ENCODE measurements around the gene MINDY4. TPM values are rescaled to one million over a fixed set of nuclear protein-coding genes. Genes with fewer than 3 reads are reported as not detected.

MINDY4 gene
- total and polyA plus RNA-seq, 2 of the 4 experiments (the other 2 are of a cell fraction): 1.8 to 3.6 TPM

DNA sequence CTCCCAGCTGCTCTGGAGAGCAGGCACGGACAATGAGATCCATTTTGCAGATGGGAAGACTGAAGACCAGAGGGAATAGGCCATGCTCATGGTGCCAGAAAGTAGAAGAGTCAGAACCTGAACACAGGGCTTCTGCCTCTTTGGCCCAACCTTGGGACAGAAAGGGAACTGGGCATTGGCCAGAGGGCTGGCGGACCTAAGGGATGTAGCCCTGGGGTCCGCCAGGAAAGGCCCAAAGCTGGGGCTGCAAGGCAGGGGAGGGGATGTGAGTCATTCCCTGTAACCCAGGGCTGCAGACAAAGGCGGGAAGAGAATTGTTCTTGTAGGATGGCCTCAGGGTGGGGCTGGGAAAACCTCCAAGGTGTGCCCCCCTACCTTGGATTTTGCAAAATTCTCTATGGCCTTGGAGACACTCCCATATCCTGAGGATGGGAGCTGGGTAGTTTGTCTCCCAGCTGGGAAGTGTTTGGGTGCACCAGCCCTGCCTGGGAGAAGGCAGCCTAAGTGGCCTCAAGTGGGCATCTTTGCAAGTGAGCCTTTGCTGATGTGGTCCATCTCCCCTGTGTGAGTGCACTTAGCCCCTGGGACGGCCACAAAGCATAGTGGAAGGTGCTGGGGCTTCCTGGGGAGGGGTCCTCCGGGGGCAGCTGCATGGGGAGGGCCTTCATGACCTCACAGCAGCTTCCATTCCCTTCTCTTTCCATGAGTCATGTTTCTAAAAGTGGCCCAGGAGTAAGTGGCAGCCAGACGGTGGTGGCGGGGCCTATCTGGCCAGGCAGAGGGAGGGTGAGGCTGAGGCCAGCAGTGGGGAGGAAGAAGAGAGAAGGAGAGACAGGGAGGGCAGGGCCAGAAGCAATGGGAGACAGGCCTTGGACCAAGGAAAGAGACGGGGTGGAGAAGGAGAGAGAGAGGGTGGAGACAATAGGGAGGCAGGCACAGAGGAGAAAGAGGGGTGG is 149.6 kb downstream of the MINDY4 start (continued):
- TF ChIP-seq, protein P1, sequence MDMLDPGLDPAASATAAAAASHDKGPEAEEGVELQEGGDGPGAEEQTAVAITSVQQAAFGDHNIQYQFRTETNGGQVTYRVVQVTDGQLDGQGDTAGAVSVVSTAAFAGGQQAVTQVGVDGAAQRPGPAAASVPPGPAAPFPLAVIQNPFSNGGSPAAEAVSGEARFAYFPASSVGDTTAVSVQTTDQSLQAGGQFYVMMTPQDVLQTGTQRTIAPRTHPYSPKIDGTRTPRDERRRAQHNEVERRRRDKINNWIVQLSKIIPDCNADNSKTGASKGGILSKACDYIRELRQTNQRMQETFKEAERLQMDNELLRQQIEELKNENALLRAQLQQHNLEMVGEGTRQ (IDR thresholded peaks at IDR 0.05; ENCODE audit: low read depth, low read length): no peak
- no peak for TF ChIP-seq RAD21 (IDR thresholded peaks at IDR 0.05; ENCODE audit: low read length)

Data from IMR-90 (cell line).